Nephron progenitor cell (in vitro differentiated cells): ENCODE measurements around the gene TMEM38A.
"Not testable (repeated sequence)": the region's sequence is repeated elsewhere in the genome, so short reads cannot be mapped to it uniquely, and the experiment has no call there.

Source experiments
- DNase-seq: peaks from one replicate; pipeline ENCODE4 v3.0.0; 2021
- H3K27ac Mint-ChIP-seq: 2 replicates; pipeline ENCODE4 v1.8.0; 2021; ENCODE audit warnings: mild to moderate bottlenecking, moderate library complexity, mixed read lengths
- H3K27me3 Mint-ChIP-seq: 2 replicates; pipeline ENCODE4 v1.8.0; 2021; ENCODE audit warnings: mild to moderate bottlenecking, low read depth, mixed read lengths; ENCODE audit not compliant: poor library complexity
- H3K36me3 Mint-ChIP-seq: 2 replicates; pipeline ENCODE4 v1.8.0; 2021; ENCODE audit warnings: low read depth, mixed read lengths
- H3K4me1 Mint-ChIP-seq: 2 replicates; pipeline ENCODE4 v1.8.0; 2021; ENCODE audit warnings: mixed read lengths
- H3K4me3 Mint-ChIP-seq: 2 replicates; pipeline ENCODE4 v1.8.0; 2021; ENCODE audit warnings: mild to moderate bottlenecking, moderate library complexity, mixed read lengths
- H3K9me3 Mint-ChIP-seq: 2 replicates; pipeline ENCODE4 v1.8.0; 2021; ENCODE audit warnings: mild to moderate bottlenecking, moderate library complexity, mixed read lengths
- TF ChIP-seq, protein P1 (sequence below): fragments of 200-600 bp; sonication (generic); IDR thresholded peaks from 2 replicates; pipeline ENCODE4 v1.5.0; 2021; ENCODE audit warnings: antibody characterized with exemption

TMEM38A gene

DNA sequence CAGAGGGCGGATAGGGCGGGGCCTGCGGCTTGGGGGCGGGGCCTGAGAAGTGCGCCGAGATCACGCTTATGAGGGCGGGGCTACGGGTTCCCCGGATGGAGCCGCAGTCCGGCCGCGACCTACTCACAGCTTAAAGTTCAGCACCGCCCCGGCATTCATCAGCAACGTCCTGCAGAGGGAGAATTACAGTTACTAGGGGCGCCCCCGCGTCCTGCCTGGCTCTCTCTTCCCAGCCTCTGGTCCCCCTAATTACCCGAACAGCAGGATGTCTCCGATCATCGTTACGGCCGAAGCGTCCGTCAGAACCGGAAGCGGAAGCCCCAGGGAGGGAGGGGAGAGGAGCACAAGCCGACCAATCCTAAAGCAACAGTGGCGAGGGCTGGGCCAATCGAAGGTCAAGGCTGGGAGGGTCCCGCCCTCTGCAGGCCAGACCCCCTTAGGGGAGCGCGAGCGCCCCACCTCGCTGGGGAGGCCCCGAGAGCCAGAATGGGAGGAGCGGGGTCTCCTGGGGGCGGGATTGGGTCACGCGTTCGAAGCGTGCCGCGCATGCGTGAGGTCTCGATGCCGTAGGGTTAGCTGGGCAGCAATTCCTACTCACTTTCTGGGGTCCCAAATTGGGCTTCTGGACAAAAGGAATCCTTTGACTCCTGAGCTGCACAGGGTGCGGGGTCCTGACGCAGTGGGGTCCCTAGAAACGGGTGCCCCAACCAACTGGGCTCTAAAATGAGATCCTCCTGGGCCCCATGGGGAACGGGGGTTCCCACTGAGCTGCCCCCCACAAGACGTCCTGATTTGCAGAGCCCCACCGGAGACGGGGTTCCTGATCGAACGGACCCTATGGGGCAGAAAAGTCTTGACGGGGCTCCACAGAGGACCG lies 869 bp upstream of the TMEM38A start, which contains the start of gene SMIM7:
TSS of gene SMIM7 (minus strand) at position 313 of the 877 bp plus-strand sequence. CDS start at position 279, 34 bp downstream.
- Mint-ChIP-seq H3K36me3 (peaks cover 28% of the 10 kb centered on the region), H3K4me1 (peaks cover 37% of the 10 kb centered on the region), H3K9me3 (no peaks in the 10 kb centered on the region), H3K4me3 (peak within 1 kb of the TSS; percentile 99), H3K27ac (peak within 1 kb of the TSS; percentile 99), H3K27me3 (peaks cover 39% of the 10 kb centered on the region)
- DNase-seq = peak; percentile 97
- TF ChIP-seq, protein P1, sequence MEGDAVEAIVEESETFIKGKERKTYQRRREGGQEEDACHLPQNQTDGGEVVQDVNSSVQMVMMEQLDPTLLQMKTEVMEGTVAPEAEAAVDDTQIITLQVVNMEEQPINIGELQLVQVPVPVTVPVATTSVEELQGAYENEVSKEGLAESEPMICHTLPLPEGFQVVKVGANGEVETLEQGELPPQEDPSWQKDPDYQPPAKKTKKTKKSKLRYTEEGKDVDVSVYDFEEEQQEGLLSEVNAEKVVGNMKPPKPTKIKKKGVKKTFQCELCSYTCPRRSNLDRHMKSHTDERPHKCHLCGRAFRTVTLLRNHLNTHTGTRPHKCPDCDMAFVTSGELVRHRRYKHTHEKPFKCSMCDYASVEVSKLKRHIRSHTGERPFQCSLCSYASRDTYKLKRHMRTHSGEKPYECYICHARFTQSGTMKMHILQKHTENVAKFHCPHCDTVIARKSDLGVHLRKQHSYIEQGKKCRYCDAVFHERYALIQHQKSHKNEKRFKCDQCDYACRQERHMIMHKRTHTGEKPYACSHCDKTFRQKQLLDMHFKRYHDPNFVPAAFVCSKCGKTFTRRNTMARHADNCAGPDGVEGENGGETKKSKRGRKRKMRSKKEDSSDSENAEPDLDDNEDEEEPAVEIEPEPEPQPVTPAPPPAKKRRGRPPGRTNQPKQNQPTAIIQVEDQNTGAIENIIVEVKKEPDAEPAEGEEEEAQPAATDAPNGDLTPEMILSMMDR = no peak

DNA sequence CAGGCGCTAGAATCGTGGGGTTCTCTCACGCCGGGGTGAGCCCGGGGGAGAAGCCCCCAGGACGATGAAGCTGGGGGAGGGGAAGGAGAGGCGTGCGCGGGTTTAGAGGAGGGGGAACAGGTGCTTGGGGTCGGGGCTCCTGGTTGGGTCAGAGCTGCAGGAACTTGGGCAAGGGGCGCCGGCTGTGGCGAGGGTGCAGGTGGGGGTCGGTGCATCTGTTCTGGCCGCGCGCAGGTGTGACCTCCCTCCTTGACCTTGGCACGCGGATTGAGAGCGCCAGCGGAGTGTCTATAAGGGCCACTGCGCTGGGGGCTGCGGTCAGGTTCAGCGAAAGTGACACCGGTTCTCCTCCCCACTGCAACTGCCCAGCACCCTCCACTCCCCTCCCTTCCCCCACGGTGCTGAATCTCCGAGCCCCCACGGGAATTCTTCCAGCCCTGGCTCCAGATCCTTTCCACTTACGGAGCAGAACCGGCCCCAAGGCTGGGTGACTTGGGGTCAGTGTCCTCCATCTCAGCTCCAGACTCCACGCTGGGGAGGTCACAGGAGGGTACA lies 618 bp downstream of the TMEM38A start:
- Mint-ChIP-seq H3K4me3 (peak overlapping the region; percentile 78), H3K27ac (no peak overlapping the region), H3K36me3 (peaks cover 16% of the 10 kb centered on the region), H3K9me3 (no peaks in the 10 kb centered on the region), H3K4me1 (peaks cover 37% of the 10 kb centered on the region), H3K27me3 (peaks cover 39% of the 10 kb centered on the region)
- DNase-seq = peak; percentile 41
- TF ChIP-seq, protein P1 = no peak

DNA sequence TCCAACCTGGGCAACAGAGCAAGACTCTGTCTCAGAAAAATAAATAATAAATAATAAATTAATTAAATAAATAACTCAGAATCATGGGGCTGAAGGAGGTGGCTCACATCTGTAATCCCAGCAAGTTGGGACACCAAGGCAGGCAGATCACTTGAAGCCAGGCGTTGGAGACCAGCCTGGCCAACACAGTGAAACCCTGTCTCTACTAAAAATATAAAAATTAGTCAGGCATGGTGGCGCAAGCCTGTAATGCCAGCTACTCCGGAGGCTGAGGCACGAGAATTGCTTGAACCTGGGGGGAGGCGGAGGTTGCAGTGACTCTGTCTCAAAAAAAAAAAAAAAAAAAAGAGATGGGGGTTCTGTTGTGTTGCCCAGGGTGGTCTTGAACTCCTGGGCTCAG lies 7.2 kb downstream of the TMEM38A start:
- no peaks in the 10 kb centered on the region for H3K36me3 Mint-ChIP-seq
- TF ChIP-seq, protein P1 = no peak
- no peak overlapping the region for H3K4me3 Mint-ChIP-seq
- no peak for DNase-seq
- peaks cover 13% of the 10 kb centered on the region for H3K27me3 Mint-ChIP-seq
- no peak overlapping the region for H3K27ac Mint-ChIP-seq
- no peaks in the 10 kb centered on the region for H3K9me3 Mint-ChIP-seq
- peaks cover 6% of the 10 kb centered on the region for H3K4me1 Mint-ChIP-seq

DNA sequence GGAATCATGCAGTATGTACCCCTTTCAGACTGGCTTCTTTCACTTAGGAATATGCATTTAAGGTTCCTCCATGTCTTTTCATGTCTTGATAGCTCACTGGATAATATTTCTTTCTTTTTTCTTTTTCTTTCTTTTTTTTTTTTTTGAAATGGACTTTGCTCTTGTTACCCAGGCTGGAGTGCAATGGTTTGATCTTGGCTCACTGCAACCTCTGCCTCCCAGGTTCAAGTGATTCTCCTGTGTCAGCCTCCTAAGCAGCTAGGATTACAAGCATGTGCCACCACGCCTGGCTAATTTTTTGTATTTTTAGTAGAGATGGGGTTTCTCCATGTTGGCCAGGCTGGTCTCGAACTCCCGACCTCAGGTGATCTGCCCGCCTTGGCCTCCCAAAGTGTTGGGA lies 7.8 kb downstream of the TMEM38A start:
- not testable (repeated sequence) for H3K9me3 Mint-ChIP-seq, H3K36me3 Mint-ChIP-seq, H3K4me1 Mint-ChIP-seq, H3K27me3 Mint-ChIP-seq, H3K27ac Mint-ChIP-seq, H3K4me3 Mint-ChIP-seq, DNase-seq

DNA sequence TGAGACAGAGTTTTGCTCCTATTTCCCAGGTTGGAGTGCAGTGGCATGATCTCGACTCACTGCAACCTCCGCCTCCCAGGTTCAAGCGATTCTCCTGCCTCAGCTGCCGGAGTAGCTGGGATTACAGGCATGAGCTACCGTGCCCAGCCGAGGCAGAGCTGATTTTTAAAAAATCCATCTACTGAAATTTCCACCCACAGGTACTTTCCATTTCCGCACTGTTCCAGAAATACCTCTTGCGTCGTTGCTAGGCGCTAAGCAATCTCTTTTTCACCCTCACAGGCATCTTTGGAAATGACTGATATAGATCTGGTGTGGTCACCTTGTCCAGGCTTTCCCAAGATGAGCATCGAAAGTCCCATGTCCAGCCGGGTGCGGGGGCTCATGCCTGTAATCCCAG lies 9.4 kb downstream of the TMEM38A start:
- Mint-ChIP-seq H3K27me3 (no peaks in the 10 kb centered on the region), H3K36me3 (no peaks in the 10 kb centered on the region), H3K4me3 (no peak overlapping the region), H3K9me3 (no peaks in the 10 kb centered on the region), H3K27ac (no peak overlapping the region), H3K4me1 (no peaks in the 10 kb centered on the region)
- DNase-seq = no peak
- TF ChIP-seq, protein P1 = no peak

DNA sequence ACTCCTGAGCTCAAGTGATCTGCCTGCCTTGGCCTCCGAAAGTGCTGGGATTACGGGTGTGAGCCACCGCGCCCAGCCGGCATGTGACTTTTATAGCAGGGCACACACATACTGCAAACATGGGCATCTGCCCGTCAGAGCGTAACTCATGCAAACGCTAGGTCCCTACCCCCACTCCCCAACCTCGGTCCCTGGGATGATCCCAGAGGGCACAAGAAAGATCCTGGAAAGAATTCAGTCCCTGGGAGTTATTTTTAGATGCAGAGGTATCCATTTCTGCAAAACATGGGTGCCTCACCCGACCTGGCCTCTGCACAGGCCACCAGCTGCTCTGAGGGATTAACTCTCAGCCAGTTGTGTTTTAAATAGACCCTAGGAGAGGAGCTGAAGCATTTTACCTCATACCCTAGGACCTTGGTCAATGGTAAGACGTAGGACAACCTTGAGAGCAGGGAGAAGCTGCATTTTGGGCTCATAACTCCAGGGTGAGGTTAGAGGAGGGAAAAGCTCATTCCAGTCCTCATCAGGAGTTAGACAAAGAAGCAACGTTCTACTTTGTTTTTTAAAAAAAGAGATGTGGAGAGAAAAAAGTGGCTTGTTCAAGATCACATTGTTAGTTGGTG lies 10.8 kb downstream of the TMEM38A start:
- H3K9me3 Mint-ChIP-seq = no peaks in the 10 kb centered on the region
- TF ChIP-seq, protein P1 = no peak
- no peak overlapping the region for H3K27ac Mint-ChIP-seq
- H3K4me3 Mint-ChIP-seq = no peak overlapping the region
- no peaks in the 10 kb centered on the region for H3K36me3 Mint-ChIP-seq
- H3K4me1 Mint-ChIP-seq = no peaks in the 10 kb centered on the region
- peaks cover 3% of the 10 kb centered on the region for H3K27me3 Mint-ChIP-seq
- DNase-seq = no peak
